ENCODE results near the gene GAB4. TPM values are rescaled to one million over a fixed set of nuclear protein-coding genes. Genes with fewer than 3 reads are reported as not detected.

GAB4 gene
- total and polyA plus RNA-seq, 2 experiments from 2014 or later, result 1.5 to 1.7 TPM

- no peak for TF ChIP-seq ETS1 (IDR thresholded peaks at IDR 0.05)
- TF ChIP-seq CREB1 (CRISPR knock-in tag; IDR thresholded peaks at IDR 0.05; ENCODE audit: low read depth), result no peak
- TF ChIP-seq CTCF (conservative IDR thresholded peaks at IDR 0.05; ENCODE audit: low read depth in 2 of 2), result no peak
These were observed 47.2 kb downstream of the GAB4 start (continued) for GRCh38 chr22:16960884-16961249.

- H4K20me1 ChIP-seq (replicated peaks; ENCODE audit: insufficient read depth), result no peaks in the 10 kb centered on the region
- Mint-ChIP-seq H3K36me3 (ENCODE audit: low read depth) (peaks cover 11% of the 10 kb centered on the region; the same call in 2 of the 3 replicates), H3K4me1 (no peaks in the 10 kb centered on the region), H3K27me3 (ENCODE audit: insufficient read depth, low read depth, poor library complexity) (peaks cover 10% of the 10 kb centered on the region), H3K27ac (no peak overlapping the region), H3K4me3 (no peak overlapping the region), H3K9me3 (peaks cover 88% of the 10 kb centered on the region)
- H3K4me2 ChIP-seq, result no peak overlapping the region
- H3K4me3 ChIP-seq, result no peak overlapping the region
- DNase-seq (ENCODE audit: low spot score), result no peak
- no peaks in the 10 kb centered on the region for H3K79me2 ChIP-seq (replicated peaks; ENCODE audit: insufficient read depth)
- H2AFZ ChIP-seq, result no peak overlapping the region
- H3F3A ChIP-seq (replicated peaks; ENCODE audit: low read depth), result no peaks in the 10 kb centered on the region
- no peak for ATAC-seq
- no peaks in the 10 kb centered on the region for H3K27me3 ChIP-seq (ENCODE audit: insufficient read depth)
- H3K36me3 ChIP-seq (ENCODE audit: insufficient read depth), result no peaks in the 10 kb centered on the region
- H3K4me1 ChIP-seq (ENCODE audit: insufficient read depth), result no peaks in the 10 kb centered on the region
- H3K27ac ChIP-seq (ENCODE audit: low read depth), result no peak overlapping the region
- 0 out of 2 replicates have a peak, but pooled peaks cover 4% of the 10 kb centered on the region for H3K9me2 ChIP-seq (ENCODE audit: insufficient read depth)
- TF ChIP-seq ZNF462 (CRISPR knock-in tag; IDR thresholded peaks at IDR 0.05) (no peak), ZNF114 (CRISPR knock-in tag; IDR thresholded peaks at IDR 0.05) (no peak), ETS1 (IDR thresholded peaks at IDR 0.05) (no peak), CTCF (conservative IDR thresholded peaks at IDR 0.05; ENCODE audit: low read depth in 2 of 2) (no peak), POLR2AphosphoS5 (IDR thresholded peaks at IDR 0.05; ENCODE audit: low read depth) (no peak)
- TF ChIP-seq, protein P1, sequence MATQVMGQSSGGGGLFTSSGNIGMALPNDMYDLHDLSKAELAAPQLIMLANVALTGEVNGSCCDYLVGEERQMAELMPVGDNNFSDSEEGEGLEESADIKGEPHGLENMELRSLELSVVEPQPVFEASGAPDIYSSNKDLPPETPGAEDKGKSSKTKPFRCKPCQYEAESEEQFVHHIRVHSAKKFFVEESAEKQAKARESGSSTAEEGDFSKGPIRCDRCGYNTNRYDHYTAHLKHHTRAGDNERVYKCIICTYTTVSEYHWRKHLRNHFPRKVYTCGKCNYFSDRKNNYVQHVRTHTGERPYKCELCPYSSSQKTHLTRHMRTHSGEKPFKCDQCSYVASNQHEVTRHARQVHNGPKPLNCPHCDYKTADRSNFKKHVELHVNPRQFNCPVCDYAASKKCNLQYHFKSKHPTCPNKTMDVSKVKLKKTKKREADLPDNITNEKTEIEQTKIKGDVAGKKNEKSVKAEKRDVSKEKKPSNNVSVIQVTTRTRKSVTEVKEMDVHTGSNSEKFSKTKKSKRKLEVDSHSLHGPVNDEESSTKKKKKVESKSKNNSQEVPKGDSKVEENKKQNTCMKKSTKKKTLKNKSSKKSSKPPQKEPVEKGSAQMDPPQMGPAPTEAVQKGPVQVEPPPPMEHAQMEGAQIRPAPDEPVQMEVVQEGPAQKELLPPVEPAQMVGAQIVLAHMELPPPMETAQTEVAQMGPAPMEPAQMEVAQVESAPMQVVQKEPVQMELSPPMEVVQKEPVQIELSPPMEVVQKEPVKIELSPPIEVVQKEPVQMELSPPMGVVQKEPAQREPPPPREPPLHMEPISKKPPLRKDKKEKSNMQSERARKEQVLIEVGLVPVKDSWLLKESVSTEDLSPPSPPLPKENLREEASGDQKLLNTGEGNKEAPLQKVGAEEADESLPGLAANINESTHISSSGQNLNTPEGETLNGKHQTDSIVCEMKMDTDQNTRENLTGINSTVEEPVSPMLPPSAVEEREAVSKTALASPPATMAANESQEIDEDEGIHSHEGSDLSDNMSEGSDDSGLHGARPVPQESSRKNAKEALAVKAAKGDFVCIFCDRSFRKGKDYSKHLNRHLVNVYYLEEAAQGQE (IDR thresholded peaks at IDR 0.05; ENCODE audit: unreplicated experiment), result no peak
These were observed 47.7 kb downstream of the GAB4 start for GRCh38 chr22:16960220-16960883.
